ENCODE data around the gene COX7A1.

The COX7A1 gene

GRCh38 chr19:36128392-36128736, 23.9 kb downstream of the COX7A1 start:
- DNase-seq (ENCODE audit: insufficient read length, low spot score) (no peak), FAIRE-seq (no peak)
- TF ChIP-seq POU2F2 (IDR thresholded peaks at IDR 0.05; ENCODE audit: low read depth, low read length) (no peak), POLR2A (IDR thresholded peaks at IDR 0.05; ENCODE audit: low read depth, low read length) (no peak), SPI1 (IDR thresholded peaks at IDR 0.05; ENCODE audit: low read depth, low read length) (no peak), PAX5 (IDR thresholded peaks at IDR 0.05; ENCODE audit: insufficient read depth, low read length, severe bottlenecking) (no peak), TAF1 (IDR thresholded peaks at IDR 0.05; ENCODE audit: low read depth, low read length) (no peak), POLR2AphosphoS5 (IDR thresholded peaks at IDR 0.05; ENCODE audit: low read depth, low read length) (no peak)

GRCh38 chr19:36125557-36125956, 26.7 kb downstream of the COX7A1 start:
- no peak for TF ChIP-seq POU2F2 (IDR thresholded peaks at IDR 0.05; ENCODE audit: low read depth, low read length)
- TF ChIP-seq TAF1 (IDR thresholded peaks at IDR 0.05; ENCODE audit: low read depth, low read length): no peak
- no peak for TF ChIP-seq POLR2A (IDR thresholded peaks at IDR 0.05; ENCODE audit: low read depth, low read length)
- TF ChIP-seq SPI1 (IDR thresholded peaks at IDR 0.05; ENCODE audit: low read depth, low read length): no peak
- TF ChIP-seq POLR2AphosphoS5 (IDR thresholded peaks at IDR 0.05; ENCODE audit: low read depth, low read length): no peak
- no peak for TF ChIP-seq PAX5 (IDR thresholded peaks at IDR 0.05; ENCODE audit: insufficient read depth, low read length, severe bottlenecking)
- DNase-seq (ENCODE audit: insufficient read length, low spot score) (no peak), FAIRE-seq (peak; percentile 9)

GRCh38 chr19:36121486-36122124, 30.6 kb downstream of the COX7A1 start:
- TF ChIP-seq POU2F2 (IDR thresholded peaks at IDR 0.05; ENCODE audit: low read depth, low read length) (no peak), SPI1 (IDR thresholded peaks at IDR 0.05; ENCODE audit: low read depth, low read length) (no peak), POLR2A (IDR thresholded peaks at IDR 0.05; ENCODE audit: low read depth, low read length) (no peak), PAX5 (IDR thresholded peaks at IDR 0.05; ENCODE audit: insufficient read depth, low read length, severe bottlenecking) (no peak), TAF1 (IDR thresholded peaks at IDR 0.05; ENCODE audit: low read depth, low read length) (no peak), POLR2AphosphoS5 (IDR thresholded peaks at IDR 0.05; ENCODE audit: low read depth, low read length) (no peak)
- FAIRE-seq (no peak), DNase-seq (ENCODE audit: insufficient read length, low spot score) (no peak)

GRCh38 chr19:36120984-36121358, 31.3 kb downstream of the COX7A1 start:
- DNase-seq (ENCODE audit: insufficient read length, low spot score) (no peak), FAIRE-seq (no peak)
- TF ChIP-seq TAF1 (IDR thresholded peaks at IDR 0.05; ENCODE audit: low read depth, low read length) (no peak), POLR2AphosphoS5 (IDR thresholded peaks at IDR 0.05; ENCODE audit: low read depth, low read length) (no peak), POU2F2 (IDR thresholded peaks at IDR 0.05; ENCODE audit: low read depth, low read length) (no peak), POLR2A (IDR thresholded peaks at IDR 0.05; ENCODE audit: low read depth, low read length) (no peak), PAX5 (IDR thresholded peaks at IDR 0.05; ENCODE audit: insufficient read depth, low read length, severe bottlenecking) (no peak), SPI1 (IDR thresholded peaks at IDR 0.05; ENCODE audit: low read depth, low read length) (no peak)

GRCh38 chr19:36120092-36120983, 31.9 kb downstream of the COX7A1 start:
- DNase-seq (ENCODE audit: insufficient read length, low spot score): no peak
- no peak for FAIRE-seq
- TF ChIP-seq TAF1 (IDR thresholded peaks at IDR 0.05; ENCODE audit: low read depth, low read length) (no peak), POLR2AphosphoS5 (IDR thresholded peaks at IDR 0.05; ENCODE audit: low read depth, low read length) (no peak), SPI1 (IDR thresholded peaks at IDR 0.05; ENCODE audit: low read depth, low read length) (no peak), POU2F2 (IDR thresholded peaks at IDR 0.05; ENCODE audit: low read depth, low read length) (no peak), PAX5 (IDR thresholded peaks at IDR 0.05; ENCODE audit: insufficient read depth, low read length, severe bottlenecking) (no peak), POLR2A (IDR thresholded peaks at IDR 0.05; ENCODE audit: low read depth, low read length) (no peak)

GRCh38 chr19:36116344-36116637, 36.0 kb downstream of the COX7A1 start:
- no peak for TF ChIP-seq POU2F2 (IDR thresholded peaks at IDR 0.05; ENCODE audit: low read depth, low read length)
- TF ChIP-seq POLR2AphosphoS5 (IDR thresholded peaks at IDR 0.05; ENCODE audit: low read depth, low read length): no peak
- no peak for TF ChIP-seq SPI1 (IDR thresholded peaks at IDR 0.05; ENCODE audit: low read depth, low read length)
- no peak for TF ChIP-seq PAX5 (IDR thresholded peaks at IDR 0.05; ENCODE audit: insufficient read depth, low read length, severe bottlenecking)
- TF ChIP-seq TAF1 (IDR thresholded peaks at IDR 0.05; ENCODE audit: low read depth, low read length): no peak
- TF ChIP-seq POLR2A (IDR thresholded peaks at IDR 0.05; ENCODE audit: low read depth, low read length): no peak
- FAIRE-seq (no peak), DNase-seq (ENCODE audit: insufficient read length, low spot score) (no peak)

- DNase-seq (ENCODE audit: insufficient read length, low spot score) (peak; percentile 86), FAIRE-seq (no peak)
- TF ChIP-seq SPI1 (IDR thresholded peaks at IDR 0.05; ENCODE audit: low read depth, low read length) (no peak), TAF1 (IDR thresholded peaks at IDR 0.05; ENCODE audit: low read depth, low read length) (peak; percentile 76), POLR2AphosphoS5 (IDR thresholded peaks at IDR 0.05; ENCODE audit: low read depth, low read length) (peak; percentile 71; the same call in 1 of the 2 replicates), PAX5 (IDR thresholded peaks at IDR 0.05; ENCODE audit: insufficient read depth, low read length, severe bottlenecking) (no peak), POLR2A (IDR thresholded peaks at IDR 0.05; ENCODE audit: low read depth, low read length) (peak; percentile 68; the same call in 1 of the 2 replicates), POU2F2 (IDR thresholded peaks at IDR 0.05; ENCODE audit: low read depth, low read length) (no peak)
These were observed 36.5 kb downstream of the COX7A1 start, which contains the start of gene TBCB for GRCh38 chr19:36115453-36116343. TBCB (plus strand) TSS chr19:36115468; CDS start chr19:36115561, 93 bp downstream.

GRCh38 chr19:36114721-36115452, 37.4 kb downstream of the COX7A1 start, which contains the start of gene POLR2I:
POLR2I (minus strand) TSS chr19:36114875; CDS start chr19:36114856, 19 bp downstream.
- FAIRE-seq (peak; percentile 99), DNase-seq (ENCODE audit: insufficient read length, low spot score) (peak; percentile 96)
- TF ChIP-seq TAF1 (IDR thresholded peaks at IDR 0.05; ENCODE audit: low read depth, low read length): peak; percentile 68
- 0 out of 2 replicates have a peak, but pooled peaks have one; percentile 20 for TF ChIP-seq POU2F2 (IDR thresholded peaks at IDR 0.05; ENCODE audit: low read depth, low read length)
- no peak for TF ChIP-seq PAX5 (IDR thresholded peaks at IDR 0.05; ENCODE audit: insufficient read depth, low read length, severe bottlenecking)
- peak; percentile 49 for TF ChIP-seq POLR2AphosphoS5 (IDR thresholded peaks at IDR 0.05; ENCODE audit: low read depth, low read length)
- peak; percentile 75; the same call in 1 of the 2 replicates for TF ChIP-seq POLR2A (IDR thresholded peaks at IDR 0.05; ENCODE audit: low read depth, low read length)
- TF ChIP-seq SPI1 (IDR thresholded peaks at IDR 0.05; ENCODE audit: low read depth, low read length): no peak

All from GM12891 (cell line).